Measurements from ENCODE around the gene UBAP1.

Gene UBAP1

GRCh38 chr9:34253460-34253837 lies 74.6 kb downstream of the UBAP1 start:
- Histone ChIP-seq H3K27ac (replicated peaks) (no peak overlapping the region), H3K27me3 (ENCODE audit: insufficient read depth, poor library complexity, severe bottlenecking) (no peaks in the 10 kb centered on the region), H3K4me3 (replicated peaks; ENCODE audit: insufficient read depth, low read length) (no peak overlapping the region)
- no peak for DNase-seq (ENCODE audit: low read depth in 1 of 2, low spot score in 1 of 2)
- no peak for TF ChIP-seq REST (IDR thresholded peaks at IDR 0.05; ENCODE audit: insufficient replicate concordance, low read depth)
- no peak for TF ChIP-seq CTCF (IDR thresholded peaks at IDR 0.05; ENCODE audit: insufficient read depth, low read length)
- no peak for TF ChIP-seq GABPA (IDR thresholded peaks at IDR 0.05; ENCODE audit: low read depth)
- TF ChIP-seq POLR2AphosphoS5 (IDR thresholded peaks at IDR 0.05; ENCODE audit: low read depth): no peak
- TF ChIP-seq SPI1 (IDR thresholded peaks at IDR 0.05; ENCODE audit: borderline replicate concordance, low read depth): no peak

- no peak overlapping the region for H3K27ac ChIP-seq (replicated peaks)
- H3K27me3 ChIP-seq (ENCODE audit: insufficient read depth, poor library complexity, severe bottlenecking): no peaks in the 10 kb centered on the region
- no peak overlapping the region for H3K4me3 ChIP-seq (replicated peaks; ENCODE audit: insufficient read depth, low read length)
- TF ChIP-seq GABPA (IDR thresholded peaks at IDR 0.05; ENCODE audit: low read depth): no peak
- no peak for TF ChIP-seq SPI1 (IDR thresholded peaks at IDR 0.05; ENCODE audit: borderline replicate concordance, low read depth)
- no peak for DNase-seq (ENCODE audit: low read depth in 1 of 2, low spot score in 1 of 2)
These were observed 75.5 kb downstream of the UBAP1 start for GRCh38 chr9:34254141-34254913.

GRCh38 chr9:34254966-34255825 lies 76.4 kb downstream of the UBAP1 start:
- Histone ChIP-seq H3K27ac (replicated peaks) (no peak overlapping the region), H3K4me3 (replicated peaks; ENCODE audit: insufficient read depth, low read length) (no peak overlapping the region), H3K27me3 (ENCODE audit: insufficient read depth, poor library complexity, severe bottlenecking) (no peaks in the 10 kb centered on the region)
- DNase-seq (ENCODE audit: low read depth in 1 of 2, low spot score in 1 of 2): no peak
- TF ChIP-seq GABPA (IDR thresholded peaks at IDR 0.05; ENCODE audit: low read depth) (no peak), CTCF (IDR thresholded peaks at IDR 0.05; ENCODE audit: insufficient read depth, low read length) (no peak), REST (IDR thresholded peaks at IDR 0.05; ENCODE audit: insufficient replicate concordance, low read depth) (no peak), SPI1 (IDR thresholded peaks at IDR 0.05; ENCODE audit: borderline replicate concordance, low read depth) (no peak), POLR2AphosphoS5 (IDR thresholded peaks at IDR 0.05; ENCODE audit: low read depth) (no peak)

GRCh38 chr9:34256104-34256503 lies 77.3 kb downstream of the UBAP1 start:
- H3K27me3 ChIP-seq (ENCODE audit: insufficient read depth, poor library complexity, severe bottlenecking): no peaks in the 10 kb centered on the region
- TF ChIP-seq SPI1 (IDR thresholded peaks at IDR 0.05; ENCODE audit: borderline replicate concordance, low read depth) (no peak), POLR2AphosphoS5 (IDR thresholded peaks at IDR 0.05; ENCODE audit: low read depth) (no peak), REST (IDR thresholded peaks at IDR 0.05; ENCODE audit: insufficient replicate concordance, low read depth) (no peak)
- no peak for DNase-seq (ENCODE audit: low read depth in 1 of 2, low spot score in 1 of 2)
- H3K27ac ChIP-seq (replicated peaks): no peak overlapping the region
- H3K4me3 ChIP-seq (replicated peaks; ENCODE audit: insufficient read depth, low read length): no peak overlapping the region
